PFSK-1 (cell line): Measurements from ENCODE around the gene LPCAT4.
A peak's percentile ranks its signal among the peaks of the same experiment; 100 is the strongest.

Source experiments
- FOXP2 ChIP-seq: optimal IDR thresholded peaks from 2 replicates; pipeline ENCODE3; 2011; ENCODE audit warnings: borderline replicate concordance, control low read depth, inconsistent platforms; ENCODE audit not compliant: insufficient read depth; ENCODE audit errors: extremely low read length, extremely low read depth
- POLR2AphosphoS5 ChIP-seq: IDR thresholded peaks from 2 replicates; pipeline ENCODE4 v1.6.1; 2012; ENCODE audit warnings: low read depth, mild to moderate bottlenecking, control low read depth, low read length, moderate library complexity
- REST ChIP-seq, 2 experiments: IDR thresholded peaks; 2 replicates each; pipeline versions ENCODE4 v1.6.1 to v1.8.0; 2011 to 2012; ENCODE audit warnings: low read depth in 2 of 2, low read length in 2 of 2, control low read depth in 1 of 2, inconsistent platforms in 1 of 2, mild to moderate bottlenecking in 1 of 2, moderate library complexity in 1 of 2; ENCODE audit not compliant: insufficient read depth in 1 of 2
- SIN3A ChIP-seq: IDR thresholded peaks from 2 replicates; pipeline ENCODE4 v1.6.1; 2012; ENCODE audit warnings: mild to moderate bottlenecking, low read length, moderate library complexity, borderline replicate concordance; ENCODE audit not compliant: insufficient read depth
- TAF1 ChIP-seq: IDR thresholded peaks from 2 replicates; pipeline ENCODE4 v1.6.1; 2012; ENCODE audit warnings: low read length, control low read depth, borderline replicate concordance; ENCODE audit not compliant: insufficient read depth

Gene LPCAT4

GRCh38 chr15:34341381-34342212 is 25.4 kb downstream of the LPCAT4 start:
- TF ChIP-seq FOXP2 (no peak), TAF1 (no peak), SIN3A (no peak), POLR2AphosphoS5 (no peak), REST (IDR thresholded peaks at IDR 0.05; ENCODE audit: insufficient read depth in 1 of 2, low read depth in 2 of 2, low read length in 2 of 2) (no peak)

GRCh38 chr15:34339946-34340345 is 27.1 kb downstream of the LPCAT4 start:
- TF ChIP-seq FOXP2 (no peak), POLR2AphosphoS5 (no peak), SIN3A (no peak), TAF1 (no peak), REST (IDR thresholded peaks at IDR 0.05; ENCODE audit: insufficient read depth in 1 of 2, low read depth in 2 of 2, low read length in 2 of 2) (no peak)

GRCh38 chr15:34338347-34338746 is 28.6 kb downstream of the LPCAT4 start:
- no peak for TF ChIP-seq SIN3A
- no peak for TF ChIP-seq FOXP2
- TF ChIP-seq POLR2AphosphoS5: no peak
- no peak for TF ChIP-seq TAF1
- no peak for TF ChIP-seq REST (IDR thresholded peaks at IDR 0.05; ENCODE audit: insufficient read depth in 1 of 2, low read depth in 2 of 2, low read length in 2 of 2)

GRCh38 chr15:34337557-34338306 is 29.3 kb downstream of the LPCAT4 start, which contains the start of gene SLC12A6:
Gene SLC12A6, minus strand, starts transcription at chr15:34337781. Its CDS starts 1,101 bp downstream, at chr15:34336680.
- TF ChIP-seq SIN3A: no peak; the same call in 1 of the 2 replicates
- peak; percentile 96 for TF ChIP-seq FOXP2
- TF ChIP-seq TAF1: no peak
- TF ChIP-seq POLR2AphosphoS5: peak; percentile 28; the same call in 1 of the 2 replicates
- TF ChIP-seq REST (IDR thresholded peaks at IDR 0.05; ENCODE audit: insufficient read depth in 1 of 2, low read depth in 2 of 2, low read length in 2 of 2): no peak
